Neuron (in vitro differentiated cells): ENCODE measurements around the gene TLK1.

Experiments used
- H2AFZ ChIP-seq: one replicate; pipeline ENCODE4 v1.6.1; 2013; ENCODE audit warnings: low read depth, mild to moderate bottlenecking, inconsistent platforms, low read length, moderate library complexity
- H3K27me3 ChIP-seq: one replicate; pipeline ENCODE4 v1.6.1; 2013; ENCODE audit warnings: low read length; ENCODE audit not compliant: insufficient read depth
- H3K36me3 ChIP-seq: one replicate; pipeline ENCODE4 v1.6.1; 2013; ENCODE audit warnings: low read length; ENCODE audit not compliant: insufficient read depth
- H3K4me1 ChIP-seq: one replicate; pipeline ENCODE4 v1.6.1; 2013; ENCODE audit warnings: low read length; ENCODE audit not compliant: insufficient read depth
- H3K4me3 ChIP-seq: 2 replicates; pipeline ENCODE4 v1.5.1; 2013; ENCODE audit warnings: mild to moderate bottlenecking, low read length, moderate library complexity
- H3K9me3 ChIP-seq: one replicate; pipeline ENCODE4 v1.6.1; 2013; ENCODE audit warnings: low read length

TLK1 gene

DNA sequence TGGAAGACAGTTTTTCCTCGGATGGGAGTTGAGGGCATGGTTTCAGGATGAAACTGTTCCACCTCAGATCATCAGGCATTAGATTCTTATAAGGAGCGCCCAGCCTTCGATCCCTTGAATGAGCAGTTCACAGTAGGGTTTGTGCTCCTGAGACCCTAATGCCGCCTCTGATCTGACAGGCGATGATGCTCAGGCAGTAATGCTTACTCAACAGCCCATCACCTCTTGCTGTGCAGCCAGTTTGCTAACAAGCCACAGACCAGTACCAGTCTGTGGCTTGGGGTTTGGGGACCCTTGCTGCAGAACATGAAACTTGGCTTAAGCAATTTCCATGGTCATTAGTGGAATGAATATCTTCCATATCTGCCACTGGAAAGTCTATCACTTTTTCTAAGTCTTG is 175.3 kb downstream of the TLK1 start:
- no peak overlapping the region for H2AFZ ChIP-seq
- peaks cover 9% of the 10 kb centered on the region for H3K36me3 ChIP-seq
- H3K27me3 ChIP-seq = no peaks in the 10 kb centered on the region
- no peaks in the 10 kb centered on the region for H3K4me1 ChIP-seq
- H3K9me3 ChIP-seq = no peaks in the 10 kb centered on the region
- no peak overlapping the region for H3K4me3 ChIP-seq

- no peaks in the 10 kb centered on the region for H3K9me3 ChIP-seq
- H3K4me3 ChIP-seq = no peak overlapping the region
- H2AFZ ChIP-seq = no peak overlapping the region
- peaks cover 4% of the 10 kb centered on the region for H3K36me3 ChIP-seq
- H3K4me1 ChIP-seq = no peaks in the 10 kb centered on the region
- H3K27me3 ChIP-seq = no peaks in the 10 kb centered on the region
Observed at GRCh38 chr2:170984079-170984478, 176.6 kb downstream of the TLK1 start.

GRCh38 chr2:170975943-170976270 is 184.8 kb downstream of the TLK1 start:
- Histone ChIP-seq H3K9me3 (peaks cover 3% of the 10 kb centered on the region), H2AFZ (no peak overlapping the region), H3K36me3 (no peaks in the 10 kb centered on the region), H3K4me1 (peaks cover 5% of the 10 kb centered on the region), H3K4me3 (no peak overlapping the region), H3K27me3 (no peaks in the 10 kb centered on the region)

DNA sequence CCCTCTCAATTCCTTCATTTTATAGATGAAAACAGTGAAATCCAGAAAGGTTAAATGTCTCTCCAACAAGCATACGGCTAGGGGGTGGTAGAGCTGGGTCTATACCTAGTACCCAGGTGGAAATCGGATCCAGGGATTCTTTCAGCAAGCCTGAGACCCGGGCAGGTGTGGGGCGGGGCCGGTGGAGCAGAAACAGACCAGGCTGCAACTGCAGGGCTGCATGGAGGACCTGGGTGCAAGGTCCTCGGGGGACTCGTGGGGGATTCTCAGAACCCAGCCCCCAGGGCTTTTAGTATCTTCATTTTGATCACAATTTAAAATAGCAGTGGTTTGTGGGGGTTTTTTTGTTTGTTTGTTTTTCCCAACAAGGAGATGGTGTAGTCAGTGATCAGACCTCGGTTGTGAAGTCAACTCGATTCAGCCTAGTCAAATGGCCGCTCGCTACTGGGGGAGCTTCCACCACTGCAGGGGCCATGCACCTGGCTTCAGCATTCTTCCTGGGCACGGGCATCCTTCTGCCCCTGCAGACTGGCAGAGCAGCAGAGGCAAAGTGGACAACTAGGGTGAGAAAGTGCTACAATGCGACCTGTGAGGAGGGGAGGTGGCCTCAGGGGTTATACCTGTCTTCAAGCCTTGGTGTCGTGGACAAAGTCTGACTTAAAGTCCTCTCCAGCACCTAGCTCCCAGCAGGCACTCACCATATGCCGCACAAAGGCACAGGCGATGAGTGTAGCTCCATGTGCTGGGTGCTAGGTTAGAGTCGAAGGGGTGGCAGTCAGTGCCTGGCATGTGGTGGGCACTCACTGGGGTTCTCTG is 185.4 kb downstream of the TLK1 start:
- peaks cover 5% of the 10 kb centered on the region for H3K4me1 ChIP-seq
- peaks cover 3% of the 10 kb centered on the region for H3K9me3 ChIP-seq
- H2AFZ ChIP-seq = no peak overlapping the region
- H3K27me3 ChIP-seq = no peaks in the 10 kb centered on the region
- H3K36me3 ChIP-seq = no peaks in the 10 kb centered on the region
- no peak overlapping the region for H3K4me3 ChIP-seq

- Histone ChIP-seq H2AFZ (no peak overlapping the region), H3K4me3 (no peak overlapping the region), H3K36me3 (no peaks in the 10 kb centered on the region), H3K4me1 (peaks cover 5% of the 10 kb centered on the region), H3K27me3 (no peaks in the 10 kb centered on the region), H3K9me3 (peaks cover 3% of the 10 kb centered on the region)
Observed at GRCh38 chr2:170974304-170974993, 186.2 kb downstream of the TLK1 start.

GRCh38 chr2:170973492-170974303 is 187.0 kb downstream of the TLK1 start:
- peaks cover 3% of the 10 kb centered on the region for H3K9me3 ChIP-seq
- H2AFZ ChIP-seq = peak overlapping the region; percentile 55
- no peaks in the 10 kb centered on the region for H3K27me3 ChIP-seq
- peak overlapping the region; percentile 27 for H3K4me3 ChIP-seq
- peaks cover 5% of the 10 kb centered on the region for H3K4me1 ChIP-seq
- peaks cover 5% of the 10 kb centered on the region for H3K36me3 ChIP-seq

GRCh38 chr2:170973225-170973491 is 187.5 kb downstream of the TLK1 start:
- Histone ChIP-seq H3K27me3 (no peaks in the 10 kb centered on the region), H3K4me3 (no peak overlapping the region), H2AFZ (peak overlapping the region; percentile 55), H3K4me1 (peaks cover 5% of the 10 kb centered on the region), H3K9me3 (peaks cover 3% of the 10 kb centered on the region), H3K36me3 (peaks cover 10% of the 10 kb centered on the region)

GRCh38 chr2:170972296-170973224 is 188.1 kb downstream of the TLK1 start:
- Histone ChIP-seq H3K4me3 (no peak overlapping the region), H3K9me3 (peaks cover 3% of the 10 kb centered on the region), H3K4me1 (peaks cover 5% of the 10 kb centered on the region), H3K27me3 (no peaks in the 10 kb centered on the region), H3K36me3 (peaks cover 16% of the 10 kb centered on the region), H2AFZ (peak overlapping the region; percentile 55)

DNA sequence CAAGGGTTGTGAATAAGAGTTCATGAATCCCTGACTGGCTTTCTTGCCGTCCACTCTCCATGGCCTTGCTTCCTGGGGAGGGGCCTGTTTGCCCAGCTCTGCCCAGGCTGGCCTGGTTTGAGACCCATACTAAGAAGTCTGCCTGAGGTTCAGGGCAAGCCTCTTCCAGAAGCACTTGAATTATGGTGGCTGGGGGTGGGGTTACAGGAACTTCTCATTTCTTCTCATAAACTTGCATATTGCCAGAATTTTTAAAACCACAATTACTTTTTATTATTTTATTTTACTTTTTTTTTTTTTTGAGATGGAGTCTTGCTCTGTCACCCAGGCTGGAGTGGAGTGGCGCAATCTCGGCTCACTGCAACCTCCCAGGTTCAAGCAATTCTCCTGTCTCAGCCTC is 189.6 kb downstream of the TLK1 start:
- Histone ChIP-seq H3K9me3 (peaks cover 3% of the 10 kb centered on the region), H2AFZ (no peak overlapping the region), H3K4me1 (peaks cover 5% of the 10 kb centered on the region), H3K4me3 (no peak overlapping the region), H3K36me3 (peaks cover 29% of the 10 kb centered on the region), H3K27me3 (no peaks in the 10 kb centered on the region)

DNA sequence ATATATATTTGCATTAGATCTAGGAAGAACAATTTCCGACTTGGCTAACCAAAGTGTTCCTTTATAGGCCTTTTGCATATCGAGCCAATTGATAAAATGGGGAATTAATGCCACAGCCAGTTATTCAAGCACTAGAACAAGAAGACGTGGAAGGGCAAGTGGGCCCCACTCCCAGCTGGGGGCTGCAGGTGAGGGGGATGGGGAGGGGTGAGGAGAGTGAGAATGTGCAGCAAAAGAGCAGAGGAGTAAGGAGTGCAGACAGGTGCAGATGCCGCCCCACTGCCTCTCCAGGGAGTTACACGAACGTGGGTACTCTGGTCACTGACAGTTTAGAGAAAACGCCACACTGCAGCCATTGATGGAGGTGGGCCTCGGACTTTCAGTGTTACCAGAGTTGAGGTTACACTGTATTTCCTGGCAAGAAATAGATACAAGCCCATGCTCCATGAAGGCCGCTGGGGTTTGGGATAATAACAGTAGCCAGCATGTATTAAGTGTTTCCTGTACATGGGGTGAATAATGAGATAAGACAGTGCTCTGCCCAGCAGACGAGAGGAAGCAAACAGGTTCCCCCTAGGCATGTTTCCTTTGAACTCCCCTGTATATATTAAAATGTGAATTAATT is 190.7 kb downstream of the TLK1 start:
- Histone ChIP-seq H3K4me3 (no peak overlapping the region), H3K4me1 (peaks cover 5% of the 10 kb centered on the region), H2AFZ (no peak overlapping the region), H3K27me3 (no peaks in the 10 kb centered on the region), H3K36me3 (peaks cover 40% of the 10 kb centered on the region), H3K9me3 (no peaks in the 10 kb centered on the region)

DNA sequence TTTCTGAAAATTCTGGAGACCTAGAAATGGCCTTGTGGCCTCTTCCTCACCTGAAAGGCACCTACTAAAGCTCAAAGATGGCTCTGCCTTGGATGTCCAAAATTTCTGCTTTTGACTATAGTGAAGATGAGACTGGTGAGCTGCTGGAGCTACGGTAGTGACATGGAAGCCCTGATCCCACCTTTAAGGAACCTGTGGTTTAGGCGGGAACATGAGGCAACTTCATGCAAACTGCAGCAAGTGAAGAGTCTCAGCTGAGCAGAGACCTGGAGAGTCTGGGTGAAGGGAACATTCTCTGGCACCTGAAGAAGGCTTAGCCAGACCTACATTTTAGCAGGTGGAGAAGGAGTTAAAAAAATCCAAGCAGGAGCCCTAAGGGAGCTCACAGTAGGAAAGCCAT is 191.7 kb downstream of the TLK1 start:
- no peak overlapping the region for H2AFZ ChIP-seq
- no peak overlapping the region for H3K4me3 ChIP-seq
- H3K4me1 ChIP-seq = peaks cover 5% of the 10 kb centered on the region
- peaks cover 44% of the 10 kb centered on the region for H3K36me3 ChIP-seq
- H3K9me3 ChIP-seq = no peaks in the 10 kb centered on the region
- no peaks in the 10 kb centered on the region for H3K27me3 ChIP-seq

- Histone ChIP-seq H3K36me3 (peaks cover 50% of the 10 kb centered on the region), H2AFZ (no peak overlapping the region), H3K4me3 (no peak overlapping the region), H3K9me3 (no peaks in the 10 kb centered on the region), H3K27me3 (no peaks in the 10 kb centered on the region), H3K4me1 (peaks cover 5% of the 10 kb centered on the region)
Observed at GRCh38 chr2:170968205-170969003, 192.3 kb downstream of the TLK1 start.
